COLO668 (cell line): ENCODE measurements around the gene RASD1.

Source experiments
- DNase-seq: peaks from one replicate; lab custom pipeline; 2025; ENCODE audit not compliant: unreplicated experiment; lab: John Stamatoyannopoulos, UW

Gene RASD1

DNA sequence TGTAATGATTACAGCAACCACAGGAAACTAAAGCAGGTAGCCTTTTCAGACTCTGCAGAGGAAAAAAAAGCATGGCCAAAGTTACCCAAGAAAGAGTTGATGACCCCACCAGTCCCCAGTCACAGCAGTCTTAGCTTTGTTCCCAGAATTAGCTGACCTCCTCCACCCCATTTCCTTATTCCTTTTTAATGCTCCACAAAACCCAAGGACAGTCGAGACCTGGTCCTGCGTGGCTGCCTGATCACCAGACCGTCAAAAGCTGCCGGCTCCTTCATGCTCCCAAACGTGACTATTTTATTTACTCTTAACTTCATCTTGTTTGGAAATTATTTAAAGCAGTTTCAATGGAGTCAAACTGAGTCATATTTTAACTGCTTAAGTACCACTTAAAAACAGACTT is 48.1 kb downstream of the RASD1 start:
- DNase-seq, result no peak

- no peak for DNase-seq
Measured at GRCh38 chr17:17447264-17447663, 48.9 kb downstream of the RASD1 start.

GRCh38 chr17:17446666-17447155 is 49.5 kb downstream of the RASD1 start:
- DNase-seq, result peak; percentile 23

- DNase-seq, result peak; percentile 67
Measured at GRCh38 chr17:17445925-17446665, 50.1 kb downstream of the RASD1 start.

DNA sequence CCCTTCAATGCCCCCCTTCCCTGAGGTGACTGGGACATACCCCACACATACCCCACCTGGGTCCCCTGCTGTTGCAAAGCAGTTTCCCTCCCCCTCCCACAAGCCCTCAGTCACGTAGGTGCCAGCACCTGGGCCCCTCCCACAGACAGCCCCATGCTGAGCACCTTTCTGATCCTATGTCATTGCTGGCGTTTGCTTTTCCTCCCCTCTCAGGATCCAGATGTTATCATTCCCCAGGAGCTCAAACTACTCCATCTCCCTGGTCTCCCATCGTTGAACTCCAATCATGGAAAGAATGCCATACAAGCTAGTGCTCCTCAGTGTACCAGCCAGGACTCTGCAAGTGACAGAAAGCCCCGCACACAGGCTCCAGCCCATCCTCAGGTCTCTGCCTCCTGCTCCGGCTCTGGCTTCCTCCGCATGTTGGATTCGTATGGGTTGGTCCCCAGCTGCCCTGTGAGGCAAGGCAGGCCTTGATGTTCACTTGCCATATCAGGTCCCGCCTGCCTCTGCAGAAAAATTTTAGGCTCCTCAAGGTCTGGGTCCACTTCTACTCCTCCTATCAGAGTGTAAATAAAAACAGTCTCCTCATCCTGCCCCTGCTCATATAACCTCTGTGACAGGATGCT is 50.8 kb downstream of the RASD1 start:
- DNase-seq, result no peak
